MM.1S (cell line): ENCODE results near the gene FTH1.

ENCODE experiments used
- DNase-seq: peaks from one replicate; pipeline ENCODE4 v3.0.0-alpha.2; 2015
- H2AFZ ChIP-seq: fragments of 300-600 bp; sonication (generic); 2 replicates; pipeline ENCODE4 v1.6.0; 2016; ENCODE audit warnings: antibody characterized with exemption, low read length
- H3F3A ChIP-seq: fragments of 300-600 bp; sonication (generic); 2 replicates; pipeline ENCODE4 v1.6.1; 2016; ENCODE audit warnings: mild to moderate bottlenecking, antibody characterized with exemption, low read length, moderate library complexity, mixed read lengths; ENCODE audit not compliant: insufficient read depth
- H3K27ac ChIP-seq: fragments of 300-600 bp; sonication (generic); 2 replicates; pipeline ENCODE4 v1.5.1; 2016; ENCODE audit warnings: mild to moderate bottlenecking, low read length
- H3K27me3 ChIP-seq: fragments of 300-600 bp; sonication (generic); replicated peaks from 2 replicates; pipeline ENCODE4 v1.6.0; 2016; ENCODE audit warnings: low read length; ENCODE audit not compliant: insufficient read depth
- H3K36me3 ChIP-seq: fragments of 300-600 bp; sonication (generic); replicated peaks from 2 replicates; pipeline ENCODE4 v1.6.1; 2016; ENCODE audit warnings: mild to moderate bottlenecking, low read length, mixed read lengths; ENCODE audit not compliant: insufficient read depth
- H3K4me1 ChIP-seq: fragments of 300-600 bp; sonication (generic); 2 replicates; pipeline ENCODE4 v1.6.1; 2016; ENCODE audit warnings: low read length, mixed read lengths
- H3K4me2 ChIP-seq: fragments of 300-600 bp; sonication (generic); 2 replicates; pipeline ENCODE4 v1.6.0; 2016; ENCODE audit warnings: low read depth, low read length
- H3K4me3 ChIP-seq: fragments of 300-600 bp; sonication (generic); 2 replicates; pipeline ENCODE4 v1.5.1; 2016; ENCODE audit warnings: low read length, mixed read lengths
- H3K79me2 ChIP-seq: fragments of 300-600 bp; sonication (generic); 2 replicates; pipeline ENCODE4 v1.6.1; 2016; ENCODE audit warnings: mixed run types, low read length, mixed read lengths
- H3K9ac ChIP-seq: fragments of 300-600 bp; sonication (generic); 2 replicates; pipeline ENCODE4 v1.6.1; 2016; ENCODE audit warnings: low read length, mixed read lengths
- H3K9me2 ChIP-seq: fragments of 300-600 bp; sonication (generic); replicated peaks from 2 replicates; pipeline ENCODE4 v1.6.1; 2016; ENCODE audit warnings: mild to moderate bottlenecking, low read length, mixed read lengths; ENCODE audit not compliant: insufficient read depth
- H3K9me3 ChIP-seq: fragments of 300-600 bp; sonication (generic); replicated peaks from 2 replicates; pipeline ENCODE4 v1.6.1; 2016; ENCODE audit warnings: mild to moderate bottlenecking, low read length, mixed read lengths; ENCODE audit not compliant: insufficient read depth
- H4K20me1 ChIP-seq: fragments of 300-600 bp; sonication (generic); 2 replicates; pipeline ENCODE4 v1.6.1; 2016; ENCODE audit warnings: mild to moderate bottlenecking, low read length, moderate library complexity, mixed read lengths; ENCODE audit not compliant: insufficient read depth
- EZH2 ChIP-seq: fragments of 300-600 bp; sonication (generic); optimal IDR thresholded peaks from 2 replicates; pipeline ENCODE3; 2017; ENCODE audit warnings: low read depth, mild to moderate bottlenecking, antibody characterized with exemption, low read length, mixed read lengths
- EZH2phosphoT487 ChIP-seq: fragments of 300-600 bp; sonication (generic); IDR thresholded peaks from 2 replicates; pipeline ENCODE4 v1.6.1; 2018; ENCODE audit warnings: antibody characterized with exemption, low read length
- TF ChIP-seq, protein P1 (sequence below): fragments of 300-600 bp; sonication (generic); IDR thresholded peaks from 2 replicates; pipeline ENCODE4 v1.5.1; 2016; ENCODE audit warnings: antibody characterized with exemption, low read length, mixed read lengths

The FTH1 gene

DNA sequence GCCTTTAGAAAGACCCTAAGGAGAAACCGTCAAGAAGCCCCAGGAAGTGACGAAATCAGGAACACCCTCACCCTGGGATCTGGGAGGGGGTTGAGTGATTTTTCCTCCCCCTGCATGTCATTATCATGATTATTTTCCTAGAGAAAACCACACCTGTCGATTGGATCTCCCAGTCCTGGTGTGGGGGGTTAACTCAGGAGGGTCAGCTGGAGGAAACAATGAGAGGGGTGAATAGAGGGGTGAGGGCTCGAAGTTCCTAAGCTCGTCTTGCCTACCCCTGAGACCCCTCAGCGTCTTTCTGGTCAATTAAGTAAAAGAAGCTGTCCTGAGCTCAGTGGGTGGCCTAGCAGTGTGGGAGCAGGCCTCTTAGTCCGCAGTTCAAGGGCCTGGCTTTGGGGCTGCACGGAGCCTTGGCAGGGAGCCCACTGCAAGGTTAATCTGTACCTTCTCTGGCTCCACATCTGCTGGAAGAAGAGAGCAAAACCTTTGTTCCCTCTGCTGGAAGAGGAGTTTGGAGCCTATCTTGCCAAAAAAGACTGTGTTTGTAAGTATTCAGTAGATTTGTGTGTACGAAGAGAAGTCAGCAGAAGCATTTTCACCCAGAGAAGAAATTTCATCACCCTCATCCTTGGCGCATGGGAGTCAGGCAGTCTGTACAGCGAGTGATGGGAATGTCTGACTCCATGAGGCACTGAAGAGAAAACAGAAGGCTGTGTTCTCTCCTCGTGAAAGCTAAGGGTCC lies 34.2 kb upstream of the FTH1 start:
- H3K9me2 ChIP-seq, result no peaks in the 10 kb centered on the region
- no peaks in the 10 kb centered on the region for H3K9me3 ChIP-seq
- no peak overlapping the region for H3K27ac ChIP-seq
- H3K79me2 ChIP-seq, result no peaks in the 10 kb centered on the region
- no peaks in the 10 kb centered on the region for H3F3A ChIP-seq
- TF ChIP-seq EZH2phosphoT487, result no peak
- TF ChIP-seq EZH2, result no peak
- TF ChIP-seq, protein P1, sequence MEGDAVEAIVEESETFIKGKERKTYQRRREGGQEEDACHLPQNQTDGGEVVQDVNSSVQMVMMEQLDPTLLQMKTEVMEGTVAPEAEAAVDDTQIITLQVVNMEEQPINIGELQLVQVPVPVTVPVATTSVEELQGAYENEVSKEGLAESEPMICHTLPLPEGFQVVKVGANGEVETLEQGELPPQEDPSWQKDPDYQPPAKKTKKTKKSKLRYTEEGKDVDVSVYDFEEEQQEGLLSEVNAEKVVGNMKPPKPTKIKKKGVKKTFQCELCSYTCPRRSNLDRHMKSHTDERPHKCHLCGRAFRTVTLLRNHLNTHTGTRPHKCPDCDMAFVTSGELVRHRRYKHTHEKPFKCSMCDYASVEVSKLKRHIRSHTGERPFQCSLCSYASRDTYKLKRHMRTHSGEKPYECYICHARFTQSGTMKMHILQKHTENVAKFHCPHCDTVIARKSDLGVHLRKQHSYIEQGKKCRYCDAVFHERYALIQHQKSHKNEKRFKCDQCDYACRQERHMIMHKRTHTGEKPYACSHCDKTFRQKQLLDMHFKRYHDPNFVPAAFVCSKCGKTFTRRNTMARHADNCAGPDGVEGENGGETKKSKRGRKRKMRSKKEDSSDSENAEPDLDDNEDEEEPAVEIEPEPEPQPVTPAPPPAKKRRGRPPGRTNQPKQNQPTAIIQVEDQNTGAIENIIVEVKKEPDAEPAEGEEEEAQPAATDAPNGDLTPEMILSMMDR, result no peak
- H4K20me1 ChIP-seq, result no peaks in the 10 kb centered on the region
- H2AFZ ChIP-seq, result no peak overlapping the region
- no peaks in the 10 kb centered on the region for H3K36me3 ChIP-seq
- no peaks in the 10 kb centered on the region for H3K4me1 ChIP-seq
- peaks cover 3% of the 10 kb centered on the region; the same call in 1 of the 2 replicates for H3K27me3 ChIP-seq
- no peak for DNase-seq
- no peak overlapping the region for H3K4me2 ChIP-seq
- no peak overlapping the region for H3K4me3 ChIP-seq
- H3K9ac ChIP-seq, result no peak overlapping the region

DNA sequence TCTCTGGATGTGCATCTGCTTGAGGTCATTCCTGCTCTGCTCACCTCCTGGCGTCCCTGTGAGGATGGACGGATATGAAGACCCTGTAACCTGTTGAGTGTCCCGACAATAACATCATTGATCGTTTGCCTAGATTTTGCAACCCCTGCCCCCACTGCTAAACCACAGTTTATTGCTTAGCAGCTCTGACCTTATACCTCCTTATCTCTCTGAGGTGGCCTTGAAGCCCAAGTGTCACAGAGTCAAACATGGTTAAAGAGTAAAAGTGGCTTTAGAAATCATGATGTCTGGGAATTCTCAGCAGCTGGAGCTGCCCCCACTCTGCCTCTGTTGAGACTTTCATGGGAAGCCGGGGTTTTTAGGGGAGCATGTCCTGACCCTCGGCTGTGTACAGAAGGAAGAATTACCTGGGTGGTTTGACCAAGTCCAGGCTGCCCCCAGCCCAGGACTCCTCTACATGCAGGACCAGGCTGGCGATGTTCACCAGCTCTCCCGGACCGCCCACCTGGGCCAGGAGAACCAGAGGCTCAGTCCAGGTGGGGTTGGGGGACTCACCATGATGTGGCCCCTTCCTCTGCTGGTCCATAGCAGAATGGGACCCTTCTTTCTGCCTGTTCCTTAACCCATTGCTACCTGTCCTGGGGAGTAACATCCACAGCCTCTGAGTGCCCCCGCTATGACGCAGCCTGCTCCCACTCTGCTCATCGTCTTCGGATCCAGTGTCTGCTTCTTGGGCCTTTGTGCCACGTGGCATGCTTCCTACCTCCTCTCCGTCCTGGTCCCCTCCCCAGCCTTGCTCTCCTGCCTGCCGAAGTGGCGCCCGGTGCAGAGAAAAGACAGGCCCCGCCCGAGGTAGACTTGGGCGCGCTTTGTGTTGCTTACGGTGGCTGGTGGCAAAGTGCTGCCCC lies 33.4 kb upstream of the FTH1 start:
- Histone ChIP-seq H3K27ac (no peak overlapping the region), H3K4me1 (no peaks in the 10 kb centered on the region), H3K9me3 (no peaks in the 10 kb centered on the region), H2AFZ (no peak overlapping the region), H3K9ac (no peak overlapping the region), H3K4me3 (no peak overlapping the region), H3K36me3 (no peaks in the 10 kb centered on the region), H3K4me2 (no peak overlapping the region), H3F3A (no peaks in the 10 kb centered on the region), H3K79me2 (no peaks in the 10 kb centered on the region), H3K27me3 (no peaks in the 10 kb centered on the region), H4K20me1 (no peaks in the 10 kb centered on the region), H3K9me2 (no peaks in the 10 kb centered on the region)
- TF ChIP-seq, protein P1, result no peak
- no peak for TF ChIP-seq EZH2
- no peak for TF ChIP-seq EZH2phosphoT487
- DNase-seq, result no peak

DNA sequence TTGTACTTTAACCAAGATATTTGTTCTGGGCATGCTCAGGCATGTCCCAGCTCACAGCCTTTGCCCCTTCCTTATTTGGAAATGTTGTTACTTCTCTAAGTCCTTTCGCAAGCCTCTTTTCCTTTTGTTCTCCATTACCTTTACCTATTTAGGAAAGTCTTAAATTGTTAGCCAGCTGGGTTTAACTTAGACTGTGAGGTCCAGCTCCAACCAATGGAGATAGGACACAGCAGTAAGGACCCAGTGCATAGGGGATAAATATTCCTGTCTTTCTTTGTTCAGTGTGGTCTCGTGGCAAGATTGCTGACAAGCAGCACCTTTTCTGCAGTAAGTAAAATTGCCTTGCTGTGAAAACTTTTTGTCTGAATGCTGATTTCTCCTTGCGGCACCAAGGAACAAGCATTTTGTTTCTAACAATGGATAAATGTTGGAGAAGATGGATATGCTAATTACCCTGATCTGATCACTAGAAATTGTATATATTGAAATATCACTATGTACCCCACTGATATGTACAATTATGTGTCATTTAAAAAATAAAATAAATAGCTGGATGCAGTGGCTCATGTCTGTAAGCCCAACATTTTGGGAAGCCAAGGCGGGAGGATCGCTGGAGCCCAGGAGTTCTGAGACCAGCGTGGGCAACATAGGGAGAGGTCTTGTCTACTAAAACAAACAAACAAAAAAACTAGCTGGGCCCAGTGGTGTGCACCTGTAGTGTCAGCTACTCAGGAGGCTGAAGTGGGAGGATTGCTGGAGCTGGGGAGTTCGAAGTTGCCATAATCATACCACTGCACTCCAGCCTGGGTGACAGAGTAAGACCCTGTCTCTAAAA lies 31.9 kb upstream of the FTH1 start:
- Histone ChIP-seq H2AFZ (no peak overlapping the region), H3K9ac (no peak overlapping the region), H3K36me3 (no peaks in the 10 kb centered on the region), H3K27me3 (no peaks in the 10 kb centered on the region), H3F3A (no peaks in the 10 kb centered on the region), H3K9me3 (no peaks in the 10 kb centered on the region), H3K4me1 (no peaks in the 10 kb centered on the region), H3K79me2 (no peaks in the 10 kb centered on the region), H3K4me3 (no peak overlapping the region), H3K27ac (no peak overlapping the region), H3K9me2 (no peaks in the 10 kb centered on the region), H3K4me2 (no peak overlapping the region), H4K20me1 (no peaks in the 10 kb centered on the region)
- no peak for DNase-seq
- TF ChIP-seq, protein P1, result no peak
- TF ChIP-seq EZH2 (no peak), EZH2phosphoT487 (no peak)
